Peyer's patch (tissue), 4 donors: ENCODE results near the gene CORO6. TPM values are rescaled to one million over a fixed set of nuclear protein-coding genes. Genes with fewer than 3 reads are reported as not detected.
"Not testable (repeated sequence)": the region's sequence is repeated elsewhere in the genome, so short reads cannot be mapped to it uniquely, and the experiment has no call there.

Experiments
- DNase-seq, 3 donors: peaks; one replicate each; pipeline ENCODE4 v3.0.0-alpha.2; 2017 to 2019
- H3K27ac ChIP-seq, 4 donors: fragments of 200-600 bp; sonication (generic); one replicate each; pipeline ENCODE4 v1.5.1; 2016 to 2019
- H3K27me3 ChIP-seq, 2 donors: fragments of 200-600 bp; sonication (generic); one replicate each; pipeline ENCODE4 v1.5.1; 2019
- H3K36me3 ChIP-seq, 3 donors: fragments of 200-600 bp; sonication (generic); one replicate each; pipeline ENCODE4 v1.5.1; 2016 to 2019
- H3K4me1 ChIP-seq, 4 donors: fragments of 200-600 bp; sonication (generic); one replicate each; pipeline ENCODE4 v1.5.1; 2016 to 2019
- H3K4me3 ChIP-seq, 4 donors: fragments of 200-600 bp; sonication (generic); 1 replicate in 3 of 4; 2 replicates in 1 of 4; pipeline ENCODE4 v1.5.1; 2016 to 2019; ENCODE audit warnings: mild to moderate bottlenecking in 1 of 4
- H3K9me3 ChIP-seq, 4 donors: fragments of 200-600 bp; sonication (generic); one replicate each; pipeline ENCODE4 v1.5.1; 2016 to 2019; ENCODE audit warnings: mild to moderate bottlenecking in 1 of 4
- POLR2A ChIP-seq, 2 donors: fragments of 450-650 bp; IDR thresholded peaks; one replicate each; pipeline ENCODE4 v1.5.1; 2017; ENCODE audit warnings: antibody characterized with exemption in 2 of 2, mild to moderate bottlenecking in 2 of 2, moderate library complexity in 2 of 2
- total RNA-seq, 4 donors: library from RNA; depleted of rRNA; stranded (reverse); fragments of >200 nt; gene quantifications; one replicate each; pipeline ENCODE4 v1.1.0, GENCODE V29; 2016
- TF ChIP-seq, protein P1 (sequence below), 6 experiments: fragments of 450-650 bp in 4 of 6; fragments of 200-600 bp in 2 of 6; sonication (generic) in 1 of 6; IDR thresholded peaks; one replicate each; pipeline ENCODE4 v1.5.1; 2017 to 2019; ENCODE audit warnings: antibody characterized with exemption in 6 of 6, mild to moderate bottlenecking in 3 of 6, moderate library complexity in 1 of 6

CORO6 gene
- total RNA-seq, 4 donors from 2014 or later: 4.0 to 28.9 (median 19.9) TPM

DNA sequence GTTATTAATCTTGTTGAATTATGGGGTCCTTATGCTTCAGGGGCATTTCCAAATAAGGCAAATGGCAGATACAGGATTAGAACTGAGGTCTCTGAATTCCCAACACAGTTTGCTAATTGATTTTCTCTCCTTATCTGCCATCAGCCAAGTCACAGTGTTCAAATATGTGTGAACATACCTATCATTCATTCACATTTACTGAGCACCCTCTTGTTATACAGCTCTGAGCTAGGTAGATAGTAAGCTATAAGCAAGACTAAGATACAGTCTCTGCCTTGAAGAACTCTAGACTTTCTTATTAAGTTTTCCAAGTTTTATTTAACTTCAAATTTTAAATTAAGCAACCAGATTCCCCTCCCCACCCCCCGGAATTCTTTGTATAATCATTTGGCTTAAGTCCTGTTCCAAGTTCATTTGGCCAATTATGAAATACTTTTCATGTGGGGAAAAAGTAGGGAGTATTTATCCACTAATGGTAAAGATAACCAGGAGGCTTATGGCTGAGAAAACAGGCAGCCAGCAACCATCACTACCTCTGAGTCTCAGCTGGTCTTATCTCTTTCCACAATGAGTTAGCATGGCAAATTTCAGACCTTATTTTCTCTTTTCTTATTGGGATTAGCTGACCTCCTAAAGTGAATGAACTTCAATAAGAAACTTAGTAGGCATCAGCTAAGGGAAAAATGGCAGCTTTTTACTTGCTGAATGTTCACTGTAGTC, 31.4 kb upstream of the CORO6 start:
- Histone ChIP-seq H3K9me3 (no peaks in the 10 kb centered on the region), H3K36me3 (peaks cover 0 to 32% (median 0%) of the 10 kb centered on the region in 3 donors), H3K4me3 (no peak overlapping the region), H3K27ac (no peak overlapping the region), H3K27me3 (no peaks in the 10 kb centered on the region), H3K4me1 (no peaks in the 10 kb centered on the region)
- TF ChIP-seq, protein P1, sequence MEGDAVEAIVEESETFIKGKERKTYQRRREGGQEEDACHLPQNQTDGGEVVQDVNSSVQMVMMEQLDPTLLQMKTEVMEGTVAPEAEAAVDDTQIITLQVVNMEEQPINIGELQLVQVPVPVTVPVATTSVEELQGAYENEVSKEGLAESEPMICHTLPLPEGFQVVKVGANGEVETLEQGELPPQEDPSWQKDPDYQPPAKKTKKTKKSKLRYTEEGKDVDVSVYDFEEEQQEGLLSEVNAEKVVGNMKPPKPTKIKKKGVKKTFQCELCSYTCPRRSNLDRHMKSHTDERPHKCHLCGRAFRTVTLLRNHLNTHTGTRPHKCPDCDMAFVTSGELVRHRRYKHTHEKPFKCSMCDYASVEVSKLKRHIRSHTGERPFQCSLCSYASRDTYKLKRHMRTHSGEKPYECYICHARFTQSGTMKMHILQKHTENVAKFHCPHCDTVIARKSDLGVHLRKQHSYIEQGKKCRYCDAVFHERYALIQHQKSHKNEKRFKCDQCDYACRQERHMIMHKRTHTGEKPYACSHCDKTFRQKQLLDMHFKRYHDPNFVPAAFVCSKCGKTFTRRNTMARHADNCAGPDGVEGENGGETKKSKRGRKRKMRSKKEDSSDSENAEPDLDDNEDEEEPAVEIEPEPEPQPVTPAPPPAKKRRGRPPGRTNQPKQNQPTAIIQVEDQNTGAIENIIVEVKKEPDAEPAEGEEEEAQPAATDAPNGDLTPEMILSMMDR (IDR thresholded peaks at IDR 0.05): no peak
- no peak for TF ChIP-seq POLR2A (IDR thresholded peaks at IDR 0.05)
- no peak for DNase-seq

GRCh38 chr17:29652976-29653375, 30.3 kb upstream of the CORO6 start:
- Histone ChIP-seq H3K9me3 (no peaks in the 10 kb centered on the region), H3K4me3 (no peak overlapping the region), H3K4me1 (no peaks in the 10 kb centered on the region), H3K27ac (no peak overlapping the region), H3K27me3 (no peaks in the 10 kb centered on the region), H3K36me3 (peaks cover 0 to 37% (median 0%) of the 10 kb centered on the region in 3 donors)
- no peak for DNase-seq
- TF ChIP-seq, protein P1 (IDR thresholded peaks at IDR 0.05): no peak
- TF ChIP-seq POLR2A (IDR thresholded peaks at IDR 0.05): no peak

DNA sequence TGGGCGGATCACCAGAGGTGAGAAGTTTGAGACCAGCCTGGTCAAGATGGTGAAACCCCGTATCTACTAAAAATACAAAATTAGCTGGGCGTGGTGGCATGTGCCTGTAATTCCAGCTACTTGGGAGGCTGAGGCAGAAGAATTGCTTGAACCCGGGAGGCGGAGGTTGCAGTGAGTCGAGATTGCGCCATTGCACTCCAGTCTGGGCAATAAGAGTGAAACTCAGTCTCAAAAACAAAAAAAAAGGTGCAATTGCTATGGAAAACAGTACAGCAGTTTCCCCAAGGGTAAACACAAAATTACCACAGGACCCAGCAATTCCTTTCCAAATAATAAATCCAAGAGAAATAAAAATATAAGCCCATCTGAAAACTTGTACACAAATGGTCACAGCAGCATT, 29.2 kb upstream of the CORO6 start:
- H3K36me3 ChIP-seq: peaks cover 0 to 39% (median 0%) of the 10 kb centered on the region in 3 donors

DNA sequence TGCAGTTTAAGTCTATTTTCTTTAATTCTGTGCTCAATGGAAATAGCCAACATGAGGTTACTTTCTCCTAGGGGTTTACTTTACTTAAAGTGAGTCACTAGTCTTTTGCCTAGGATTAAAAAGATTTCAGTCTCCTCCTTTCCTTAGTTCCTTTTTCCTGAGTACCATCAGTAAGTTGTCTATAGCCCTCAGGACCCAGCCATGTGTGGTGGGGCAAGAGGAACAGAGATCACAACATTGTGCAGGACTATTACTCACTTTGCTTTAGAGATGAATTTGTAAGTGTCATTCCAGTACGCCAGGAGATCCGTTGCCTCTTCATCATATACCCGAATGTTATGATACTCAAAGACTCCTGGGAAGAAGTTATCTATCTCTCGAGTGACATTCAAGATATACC, 27.7 kb upstream of the CORO6 start:
- peaks cover 0 to 32% (median 0%) of the 10 kb centered on the region in 3 donors for H3K36me3 ChIP-seq
- H3K27ac ChIP-seq: no peak overlapping the region
- no peak overlapping the region for H3K4me3 ChIP-seq
- H3K4me1 ChIP-seq: no peaks in the 10 kb centered on the region
- no peaks in the 10 kb centered on the region for H3K27me3 ChIP-seq
- H3K9me3 ChIP-seq: no peaks in the 10 kb centered on the region
- TF ChIP-seq, protein P1 (IDR thresholded peaks at IDR 0.05): no peak
- TF ChIP-seq POLR2A (IDR thresholded peaks at IDR 0.05): no peak
- DNase-seq: no peak

More for the DNA sequence above, 29.2 kb upstream of the CORO6 start:
- H3K9me3 ChIP-seq, H3K27me3 ChIP-seq, H3K4me1 ChIP-seq, H3K27ac ChIP-seq, H3K4me3 ChIP-seq, DNase-seq: not testable (repeated sequence)

DNA sequence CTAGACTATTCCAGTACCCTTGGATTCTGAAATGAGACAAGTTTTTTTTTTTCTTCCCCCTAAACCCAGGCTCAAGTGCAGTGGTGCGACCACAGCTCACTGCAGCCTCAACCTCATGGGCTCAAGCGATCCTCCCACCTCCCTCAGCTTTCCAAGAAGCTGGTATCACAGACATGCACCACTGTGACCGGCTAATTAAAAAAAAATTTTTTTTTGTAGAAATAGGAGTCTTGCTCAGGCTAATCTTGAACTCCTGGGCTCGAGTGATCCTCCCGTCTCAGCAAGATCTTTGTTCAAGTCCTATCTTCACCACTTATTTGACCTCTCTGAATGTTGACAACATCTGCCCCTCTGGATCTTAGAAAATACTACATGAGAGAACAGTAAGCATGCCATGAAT, 26.6 kb upstream of the CORO6 start:
- Histone ChIP-seq H3K27me3 (no peaks in the 10 kb centered on the region), H3K27ac (no peak overlapping the region), H3K4me1 (no peaks in the 10 kb centered on the region), H3K36me3 (peaks cover 0 to 31% (median 0%) of the 10 kb centered on the region in 3 donors), H3K9me3 (no peaks in the 10 kb centered on the region), H3K4me3 (no peak overlapping the region)
- TF ChIP-seq, protein P1 (IDR thresholded peaks at IDR 0.05): no peak
- no peak for TF ChIP-seq POLR2A (IDR thresholded peaks at IDR 0.05)
- DNase-seq: no peak

DNA sequence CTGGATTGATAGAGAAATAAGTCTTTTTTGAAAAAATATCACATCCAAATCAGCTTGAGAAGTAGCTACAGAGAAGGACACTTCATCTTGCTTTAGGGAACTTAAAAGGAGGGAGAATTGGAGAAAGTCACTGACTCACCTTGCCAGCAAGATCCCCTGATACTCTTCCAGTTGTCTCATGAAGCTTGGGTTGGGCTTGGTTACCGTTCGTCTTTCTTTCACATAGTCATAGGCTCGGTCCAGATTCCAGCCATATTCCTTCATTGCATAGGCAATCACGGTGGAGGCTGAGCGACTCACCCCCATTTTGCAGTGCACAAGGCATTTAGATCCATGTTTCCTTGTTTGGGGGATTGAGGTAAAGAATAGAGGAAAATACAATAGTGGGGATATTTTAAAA, 25.3 kb upstream of the CORO6 start:
- DNase-seq: no peak
- H3K36me3 ChIP-seq: peaks cover 0 to 31% (median 0%) of the 10 kb centered on the region in 3 donors
- H3K4me3 ChIP-seq: no peak overlapping the region

More for the DNA sequence above, 25.3 kb upstream of the CORO6 start:
- Histone ChIP-seq H3K4me1 (peaks cover 0 to 7% (median 0%) of the 10 kb centered on the region in 4 donors), H3K27me3 (no peaks in the 10 kb centered on the region), H3K27ac (no peak overlapping the region), H3K9me3 (no peaks in the 10 kb centered on the region)
- TF ChIP-seq POLR2A (IDR thresholded peaks at IDR 0.05): no peak
- TF ChIP-seq, protein P1 (IDR thresholded peaks at IDR 0.05): no peak
